ENCODE data around the gene CHST5. TPM values are rescaled to one million over a fixed set of nuclear protein-coding genes. Genes with fewer than 3 reads are reported as not detected.

The CHST5 gene
- polyA plus RNA-seq, 1 of the 3 experiments (the other 2 are of a cell fraction): 0.49 TPM

DNA sequence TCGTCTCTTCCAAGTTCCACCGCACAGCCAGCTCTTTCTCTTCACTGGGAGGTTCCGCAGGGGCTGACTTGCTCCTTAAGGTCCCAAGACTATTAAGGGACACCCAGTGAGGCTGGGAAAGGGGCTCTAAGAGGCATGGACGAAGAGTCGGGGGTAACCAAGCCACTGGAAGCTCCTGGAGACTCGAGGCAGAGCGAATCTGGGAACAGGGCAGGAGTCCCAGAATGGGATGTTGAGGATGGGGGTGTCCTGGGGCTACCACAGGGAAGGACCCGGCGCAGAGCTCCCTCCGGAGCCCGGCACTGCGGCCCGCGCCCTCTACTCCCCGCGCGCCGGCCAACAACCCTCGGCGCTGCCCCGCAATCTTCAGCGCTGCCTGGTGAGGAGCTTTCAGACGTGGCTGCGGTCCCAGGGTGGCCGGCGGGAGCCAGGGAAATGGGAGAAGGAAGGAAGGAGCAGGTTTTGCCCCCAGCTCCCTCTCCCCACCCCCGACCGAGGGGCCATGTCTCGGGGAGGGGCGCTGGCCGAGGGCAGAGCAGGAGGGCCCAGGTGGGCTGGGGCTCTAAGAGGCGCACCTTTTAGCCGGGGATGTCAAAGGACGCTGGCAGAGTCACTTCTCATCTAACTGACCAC lies 581 bp downstream of the CHST5 start:
- no peaks in the 10 kb centered on the region for H4K20me1 ChIP-seq (ENCODE audit: insufficient read depth)
- no peak overlapping the region for H3K4me2 ChIP-seq
- no peaks in the 10 kb centered on the region for H3F3A ChIP-seq (replicated peaks; ENCODE audit: insufficient read depth)
- WGBS (ENCODE audit: low lambda C conversion rate): 90% methylated on average over 21 of the region's 34 CpGs
- ChIA-PET POLR2A (interaction anchor here (1.2 kb wide), 1 partner anchor 19 kb away, joined by 3 read pairs; no protein-coding TSS in a partner anchor), CTCF (interaction anchor here (0.6 to 3.3 kb wide), 3 partner anchors 10 to 18 kb away, joined by 3 to 17 read pairs (median 9); no protein-coding TSS in a partner anchor)
- no peak for DNase-seq
- H3K27ac ChIP-seq (ENCODE audit: low read depth in 2 of 2, low read length in 1 of 2): no peak overlapping the region
- H3K27me3 ChIP-seq (ENCODE audit: insufficient read depth): no peaks in the 10 kb centered on the region
- H3K9me2 ChIP-seq: no peaks in the 10 kb centered on the region
- no peaks in the 10 kb centered on the region for H3K79me2 ChIP-seq (ENCODE audit: insufficient read depth)
- TF ChIP-seq SIN3A (IDR thresholded peaks at IDR 0.05; ENCODE audit: borderline replicate concordance, low read depth, low read length) (no peak), JUND (IDR thresholded peaks at IDR 0.05) (no peak), EZH2phosphoT487 (IDR thresholded peaks at IDR 0.05; ENCODE audit: borderline replicate concordance, low read depth) (no peak), TAF1 (IDR thresholded peaks at IDR 0.05; ENCODE audit: borderline replicate concordance, low read depth, low read length) (no peak)
- TF ChIP-seq, protein P1, sequence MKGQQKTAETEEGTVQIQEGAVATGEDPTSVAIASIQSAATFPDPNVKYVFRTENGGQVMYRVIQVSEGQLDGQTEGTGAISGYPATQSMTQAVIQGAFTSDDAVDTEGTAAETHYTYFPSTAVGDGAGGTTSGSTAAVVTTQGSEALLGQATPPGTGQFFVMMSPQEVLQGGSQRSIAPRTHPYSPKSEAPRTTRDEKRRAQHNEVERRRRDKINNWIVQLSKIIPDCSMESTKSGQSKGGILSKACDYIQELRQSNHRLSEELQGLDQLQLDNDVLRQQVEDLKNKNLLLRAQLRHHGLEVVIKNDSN (IDR thresholded peaks at IDR 0.05; ENCODE audit: borderline replicate concordance, low read depth): no peak
- no peak overlapping the region for H3K9ac ChIP-seq
- no peak overlapping the region for H2AFZ ChIP-seq (ENCODE audit: low read depth)
- no peaks in the 10 kb centered on the region for H3K36me3 ChIP-seq (replicated peaks in 1 of 2; ENCODE audit: control insufficient read depth in 1 of 2, insufficient read depth in 2 of 2, low read length in 1 of 2)
- H3K4me3 ChIP-seq (ENCODE audit: low read depth in 2 of 2, low read length in 1 of 2): no peak overlapping the region
- H3K9me3 ChIP-seq: no peaks in the 10 kb centered on the region
- H3K4me1 ChIP-seq (ENCODE audit: control insufficient read depth in 1 of 2, insufficient read depth in 2 of 2, low read depth in 1 of 2, low read length in 1 of 2): no peaks in the 10 kb centered on the region

DNA sequence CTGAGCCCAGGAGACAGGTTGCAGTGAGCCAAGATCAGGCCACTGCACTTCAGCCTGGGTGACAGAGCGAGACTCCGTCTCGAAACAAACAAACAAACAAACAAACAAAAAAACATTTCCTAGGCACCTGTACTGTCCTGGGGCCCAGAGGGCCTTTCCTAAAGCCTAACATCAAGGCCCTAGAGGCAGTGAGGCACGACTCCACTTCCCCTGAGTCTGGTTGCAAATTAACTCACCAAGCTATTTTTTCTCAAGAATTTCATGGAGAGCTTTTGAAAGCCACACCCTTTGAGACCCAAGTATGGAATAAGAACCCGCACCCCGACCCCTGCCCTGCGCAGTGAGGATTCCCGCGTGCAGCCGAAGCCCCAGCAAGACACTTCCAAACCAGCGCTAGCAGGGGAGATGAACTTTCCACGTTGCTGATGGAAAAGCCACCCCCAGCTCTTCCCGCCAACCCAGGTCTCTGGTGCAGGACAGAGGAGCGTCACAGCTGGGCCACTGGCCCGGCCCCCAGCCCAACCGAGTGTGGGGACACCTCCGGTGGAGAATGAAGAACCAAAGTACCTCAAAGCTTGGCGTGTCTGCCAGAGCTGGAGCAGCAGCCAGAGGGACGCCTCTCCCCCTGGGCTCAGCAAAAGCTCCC lies 1.2 kb downstream of the CHST5 start:
- H3K4me2 ChIP-seq: no peak overlapping the region
- H4K20me1 ChIP-seq (ENCODE audit: insufficient read depth): no peaks in the 10 kb centered on the region
- DNase-seq: no peak
- no peaks in the 10 kb centered on the region for H3K9me3 ChIP-seq
- no peaks in the 10 kb centered on the region for H3K4me1 ChIP-seq (ENCODE audit: control insufficient read depth in 1 of 2, insufficient read depth in 2 of 2, low read depth in 1 of 2, low read length in 1 of 2)
- ChIA-PET CTCF (interaction anchor here (1.0 to 3.3 kb wide), 3 partner anchors 16 to 132 kb away, joined by 3 to 17 read pairs (median 9); no protein-coding TSS in a partner anchor), POLR2A (interaction anchor here (1.2 kb wide), 1 partner anchor 18 kb away, joined by 3 read pairs; no protein-coding TSS in a partner anchor)
- no peak overlapping the region for H3K27ac ChIP-seq (ENCODE audit: low read depth in 2 of 2, low read length in 1 of 2)
- no peaks in the 10 kb centered on the region for H3K79me2 ChIP-seq (ENCODE audit: insufficient read depth)
- H3K27me3 ChIP-seq (ENCODE audit: insufficient read depth): no peaks in the 10 kb centered on the region
- H3K36me3 ChIP-seq (replicated peaks in 1 of 2; ENCODE audit: control insufficient read depth in 1 of 2, insufficient read depth in 2 of 2, low read length in 1 of 2): no peaks in the 10 kb centered on the region
- H3K4me3 ChIP-seq (ENCODE audit: low read depth in 2 of 2, low read length in 1 of 2): no peak overlapping the region
- H3F3A ChIP-seq (replicated peaks; ENCODE audit: insufficient read depth): no peaks in the 10 kb centered on the region
- WGBS (ENCODE audit: low lambda C conversion rate): 76% methylated on average over 10 of the region's 19 CpGs
- no peak overlapping the region for H2AFZ ChIP-seq (ENCODE audit: low read depth)
- no peak overlapping the region for H3K9ac ChIP-seq
- H3K9me2 ChIP-seq: no peaks in the 10 kb centered on the region
- TF ChIP-seq TEAD4 (IDR thresholded peaks at IDR 0.05; ENCODE audit: borderline replicate concordance, insufficient read depth): no peak
- TF ChIP-seq NFIC (IDR thresholded peaks at IDR 0.05; ENCODE audit: borderline replicate concordance): no peak
- TF ChIP-seq RAD21 (IDR thresholded peaks at IDR 0.05; ENCODE audit: low read length): no peak
- TF ChIP-seq, protein P2, sequence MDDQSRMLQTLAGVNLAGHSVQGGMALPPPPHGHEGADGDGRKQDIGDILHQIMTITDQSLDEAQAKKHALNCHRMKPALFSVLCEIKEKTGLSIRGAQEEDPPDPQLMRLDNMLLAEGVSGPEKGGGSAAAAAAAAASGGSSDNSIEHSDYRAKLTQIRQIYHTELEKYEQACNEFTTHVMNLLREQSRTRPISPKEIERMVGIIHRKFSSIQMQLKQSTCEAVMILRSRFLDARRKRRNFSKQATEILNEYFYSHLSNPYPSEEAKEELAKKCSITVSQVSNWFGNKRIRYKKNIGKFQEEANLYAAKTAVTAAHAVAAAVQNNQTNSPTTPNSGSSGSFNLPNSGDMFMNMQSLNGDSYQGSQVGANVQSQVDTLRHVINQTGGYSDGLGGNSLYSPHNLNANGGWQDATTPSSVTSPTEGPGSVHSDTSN (IDR thresholded peaks at IDR 0.05): no peak
- TF ChIP-seq RCOR1 (IDR thresholded peaks at IDR 0.05; ENCODE audit: low read length): no peak
- TF ChIP-seq, protein P3, sequence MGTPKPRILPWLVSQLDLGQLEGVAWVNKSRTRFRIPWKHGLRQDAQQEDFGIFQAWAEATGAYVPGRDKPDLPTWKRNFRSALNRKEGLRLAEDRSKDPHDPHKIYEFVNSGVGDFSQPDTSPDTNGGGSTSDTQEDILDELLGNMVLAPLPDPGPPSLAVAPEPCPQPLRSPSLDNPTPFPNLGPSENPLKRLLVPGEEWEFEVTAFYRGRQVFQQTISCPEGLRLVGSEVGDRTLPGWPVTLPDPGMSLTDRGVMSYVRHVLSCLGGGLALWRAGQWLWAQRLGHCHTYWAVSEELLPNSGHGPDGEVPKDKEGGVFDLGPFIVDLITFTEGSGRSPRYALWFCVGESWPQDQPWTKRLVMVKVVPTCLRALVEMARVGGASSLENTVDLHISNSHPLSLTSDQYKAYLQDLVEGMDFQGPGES (IDR thresholded peaks at IDR 0.05; ENCODE audit: low read depth, low read length): no peak
- TF ChIP-seq, protein P4, sequence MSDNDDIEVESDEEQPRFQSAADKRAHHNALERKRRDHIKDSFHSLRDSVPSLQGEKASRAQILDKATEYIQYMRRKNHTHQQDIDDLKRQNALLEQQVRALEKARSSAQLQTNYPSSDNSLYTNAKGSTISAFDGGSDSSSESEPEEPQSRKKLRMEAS (IDR thresholded peaks at IDR 0.05; ENCODE audit: low read depth): no peak
- TF ChIP-seq JUND (IDR thresholded peaks at IDR 0.05): no peak
- no peak for TF ChIP-seq RXRA (IDR thresholded peaks at IDR 0.05; ENCODE audit: borderline replicate concordance, low read depth)
- TF ChIP-seq YY1 (IDR thresholded peaks at IDR 0.05; ENCODE audit: low read depth): no peak
- no peak for TF ChIP-seq SMC3 (IDR thresholded peaks at IDR 0.05; ENCODE audit: low read depth, low read length)
- TF ChIP-seq, protein P5, sequence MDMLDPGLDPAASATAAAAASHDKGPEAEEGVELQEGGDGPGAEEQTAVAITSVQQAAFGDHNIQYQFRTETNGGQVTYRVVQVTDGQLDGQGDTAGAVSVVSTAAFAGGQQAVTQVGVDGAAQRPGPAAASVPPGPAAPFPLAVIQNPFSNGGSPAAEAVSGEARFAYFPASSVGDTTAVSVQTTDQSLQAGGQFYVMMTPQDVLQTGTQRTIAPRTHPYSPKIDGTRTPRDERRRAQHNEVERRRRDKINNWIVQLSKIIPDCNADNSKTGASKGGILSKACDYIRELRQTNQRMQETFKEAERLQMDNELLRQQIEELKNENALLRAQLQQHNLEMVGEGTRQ (IDR thresholded peaks at IDR 0.05; ENCODE audit: borderline replicate concordance, low read depth, low read length): no peak
- TF ChIP-seq EP300 (IDR thresholded peaks at IDR 0.05; ENCODE audit: borderline replicate concordance in 1 of 2, low read depth in 1 of 2, low read length in 1 of 2): no peak
- no peak for TF ChIP-seq FOSL2 (IDR thresholded peaks at IDR 0.05; ENCODE audit: borderline replicate concordance, low read depth)
- no peak for TF ChIP-seq MXI1 (IDR thresholded peaks at IDR 0.05; ENCODE audit: low read depth, low read length)
- TF ChIP-seq, protein P6, sequence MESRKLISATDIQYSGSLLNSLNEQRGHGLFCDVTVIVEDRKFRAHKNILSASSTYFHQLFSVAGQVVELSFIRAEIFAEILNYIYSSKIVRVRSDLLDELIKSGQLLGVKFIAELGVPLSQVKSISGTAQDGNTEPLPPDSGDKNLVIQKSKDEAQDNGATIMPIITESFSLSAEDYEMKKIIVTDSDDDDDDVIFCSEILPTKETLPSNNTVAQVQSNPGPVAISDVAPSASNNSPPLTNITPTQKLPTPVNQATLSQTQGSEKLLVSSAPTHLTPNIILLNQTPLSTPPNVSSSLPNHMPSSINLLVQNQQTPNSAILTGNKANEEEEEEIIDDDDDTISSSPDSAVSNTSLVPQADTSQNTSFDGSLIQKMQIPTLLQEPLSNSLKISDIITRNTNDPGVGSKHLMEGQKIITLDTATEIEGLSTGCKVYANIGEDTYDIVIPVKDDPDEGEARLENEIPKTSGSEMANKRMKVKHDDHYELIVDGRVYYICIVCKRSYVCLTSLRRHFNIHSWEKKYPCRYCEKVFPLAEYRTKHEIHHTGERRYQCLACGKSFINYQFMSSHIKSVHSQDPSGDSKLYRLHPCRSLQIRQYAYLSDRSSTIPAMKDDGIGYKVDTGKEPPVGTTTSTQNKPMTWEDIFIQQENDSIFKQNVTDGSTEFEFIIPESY (IDR thresholded peaks at IDR 0.05; ENCODE audit: borderline replicate concordance, low read depth): no peak

Measured in SK-N-SH (cell line).